Hematopoietic multipotent progenitor cell treated with erythropoietin and hydrocortisone succinate and interleukin-3 and kit ligand, for 4 days (in vitro differentiated cells): ENCODE data around the gene HSPA1A.

Experiments
- DNase-seq: peaks from one replicate; pipeline ENCODE4 v3.0.0-alpha.2; 2015

The HSPA1A gene

DNA sequence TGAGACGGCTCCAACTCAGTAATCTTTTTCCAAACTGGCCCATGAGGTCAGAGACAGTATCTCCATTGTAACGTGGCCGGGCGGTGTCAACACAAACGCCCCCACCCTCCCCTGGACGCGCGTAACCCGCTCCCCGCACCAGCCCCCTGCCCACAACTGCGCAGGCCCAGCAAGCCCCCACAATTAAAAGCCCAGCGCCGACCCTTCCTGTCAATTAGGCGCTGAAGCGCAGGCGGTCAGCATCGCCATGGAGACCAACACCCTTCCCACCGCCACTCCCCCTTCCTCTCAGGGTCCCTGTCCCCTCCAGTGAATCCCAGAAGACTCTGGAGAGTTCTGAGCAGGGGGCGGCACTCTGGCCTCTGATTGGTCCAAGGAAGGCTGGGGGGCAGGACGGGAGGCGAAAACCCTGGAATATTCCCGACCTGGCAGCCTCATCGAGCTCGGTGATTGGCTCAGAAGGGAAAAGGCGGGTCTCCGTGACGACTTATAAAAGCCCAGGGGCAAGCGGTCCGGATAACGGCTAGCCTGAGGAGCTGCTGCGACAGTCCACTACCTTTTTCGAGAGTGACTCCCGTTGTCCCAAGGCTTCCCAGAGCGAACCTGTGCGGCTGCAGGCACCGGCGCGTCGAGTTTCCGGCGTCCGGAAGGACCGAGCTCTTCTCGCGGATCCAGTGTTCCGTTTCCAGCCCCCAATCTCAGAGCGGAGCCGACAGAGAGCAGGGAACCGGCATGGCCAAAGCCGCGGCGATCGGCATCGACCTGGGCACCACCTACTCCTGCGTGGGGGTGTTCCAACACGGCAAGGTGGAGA, at the start of gene HSPA1A, which contains the start of gene HSPA1L:
Gene HSPA1A (plus strand): TSS at position 519 of the 814 bp plus-strand sequence. CDS start 214 bp downstream, at position 733.
Gene HSPA1L (minus strand): TSS at position 259 of the 814 bp plus-strand sequence. CDS start 3,311 bp downstream, outside the sequence.
- peak; percentile 96 for DNase-seq

DNA sequence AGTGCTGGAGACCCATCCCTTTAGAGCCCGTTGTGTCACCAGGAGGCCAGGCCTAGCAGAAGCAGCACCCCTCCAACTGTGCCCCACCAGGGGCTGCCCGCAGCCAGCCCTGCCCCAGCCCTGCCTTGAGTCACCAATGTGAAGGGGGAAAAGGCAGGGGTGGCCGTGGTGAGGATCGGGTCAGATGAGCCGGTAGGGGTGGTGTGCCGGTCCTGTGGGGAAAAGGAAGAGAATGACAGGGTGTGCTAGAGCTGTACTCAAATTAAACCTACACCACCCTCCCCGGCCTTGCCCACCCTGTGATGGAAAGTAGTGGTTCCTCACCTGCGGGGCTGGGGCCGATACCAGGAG, 49.8 kb upstream of the HSPA1A start:
- no peak for DNase-seq

- no peak for DNase-seq
Measured at GRCh38 chr6:31765910-31766794, 49.2 kb upstream of the HSPA1A start.

GRCh38 chr6:31767096-31767645, 48.2 kb upstream of the HSPA1A start:
- DNase-seq = no peak

- no peak for DNase-seq
Measured at GRCh38 chr6:31768363-31769257, 46.7 kb upstream of the HSPA1A start.

- peak; percentile 93 for DNase-seq
Measured at GRCh38 chr6:31769684-31770371, 45.5 kb upstream of the HSPA1A start.

GRCh38 chr6:31770860-31771259, 44.5 kb upstream of the HSPA1A start:
- DNase-seq = no peak

DNA sequence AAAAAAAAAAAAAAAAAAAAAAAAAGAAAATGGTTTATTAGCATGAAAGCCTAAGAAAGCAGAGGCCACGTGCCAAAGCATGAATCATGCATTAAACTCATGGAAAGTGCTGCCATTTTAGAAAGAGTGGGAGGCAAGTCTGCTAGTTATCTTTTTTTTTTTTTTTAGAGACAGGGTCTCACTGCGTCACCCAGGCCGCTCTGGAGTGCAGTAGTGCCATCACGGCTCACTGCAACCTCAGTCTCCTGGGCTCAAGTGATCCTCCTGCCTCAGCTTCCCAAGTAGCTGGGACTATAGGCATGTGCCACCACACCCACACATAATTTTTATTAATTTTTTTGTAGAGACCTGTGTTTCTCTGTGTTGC, 43.4 kb upstream of the HSPA1A start:
- DNase-seq = peak; percentile 46

DNA sequence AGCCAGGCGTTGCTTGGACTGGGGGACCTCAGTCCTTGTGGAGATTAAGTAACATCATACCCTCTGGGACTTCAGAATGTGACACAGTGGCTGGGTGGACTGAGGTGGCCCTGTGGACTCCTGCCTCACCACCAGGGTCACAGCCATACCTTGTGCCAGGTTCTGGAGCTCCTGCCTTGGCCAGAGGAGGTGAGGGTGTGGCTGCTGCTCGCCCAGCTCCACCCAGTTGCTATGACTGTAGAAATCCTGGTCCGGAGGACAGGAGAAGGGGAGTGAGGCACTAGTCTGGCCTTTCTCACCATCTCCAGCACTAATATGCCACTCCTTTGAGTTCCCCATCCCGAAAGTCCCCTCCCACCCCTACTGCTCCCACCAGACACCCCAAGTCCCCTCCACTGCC, 40.2 kb upstream of the HSPA1A start:
- no peak for DNase-seq

- no peak for DNase-seq
Measured at GRCh38 chr6:31775633-31776484, 39.5 kb upstream of the HSPA1A start.

GRCh38 chr6:31776485-31776988, 38.8 kb upstream of the HSPA1A start:
- peak; percentile 54 for DNase-seq

GRCh38 chr6:31776989-31777666, 38.2 kb upstream of the HSPA1A start, which contains the start of gene VWA7:
Gene VWA7, minus strand, starts transcription at chr6:31777328. Its CDS starts 549 bp downstream, at chr6:31776779.
- DNase-seq = peak; percentile 91

GRCh38 chr6:31777667-31778050, 37.7 kb upstream of the HSPA1A start:
- no peak for DNase-seq

DNA sequence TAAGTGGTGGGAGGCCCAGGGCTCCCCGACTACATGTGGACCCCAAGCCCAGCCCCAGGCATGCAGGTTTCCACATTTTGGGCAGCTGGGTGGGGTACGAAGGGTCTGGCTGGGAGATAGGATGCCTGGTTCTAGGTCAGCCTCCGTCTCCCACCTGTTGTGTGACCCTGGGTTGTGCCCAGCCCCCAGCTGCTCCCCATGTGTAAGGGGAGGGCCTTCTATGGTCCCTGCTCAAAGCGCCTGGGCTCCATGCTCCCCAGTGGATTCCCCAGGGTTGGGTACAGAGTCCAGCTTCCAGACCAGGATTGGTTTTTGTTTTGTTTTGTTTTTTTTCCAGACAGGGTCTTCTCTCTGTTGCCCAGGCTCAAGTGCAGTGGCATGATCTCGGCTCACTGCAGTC, 37.1 kb upstream of the HSPA1A start:
- no peak for DNase-seq

GRCh38 chr6:31778999-31779885, 36.1 kb upstream of the HSPA1A start:
- DNase-seq = no peak

GRCh38 chr6:31779908-31780307, 35.4 kb upstream of the HSPA1A start:
- no peak for DNase-seq

DNA sequence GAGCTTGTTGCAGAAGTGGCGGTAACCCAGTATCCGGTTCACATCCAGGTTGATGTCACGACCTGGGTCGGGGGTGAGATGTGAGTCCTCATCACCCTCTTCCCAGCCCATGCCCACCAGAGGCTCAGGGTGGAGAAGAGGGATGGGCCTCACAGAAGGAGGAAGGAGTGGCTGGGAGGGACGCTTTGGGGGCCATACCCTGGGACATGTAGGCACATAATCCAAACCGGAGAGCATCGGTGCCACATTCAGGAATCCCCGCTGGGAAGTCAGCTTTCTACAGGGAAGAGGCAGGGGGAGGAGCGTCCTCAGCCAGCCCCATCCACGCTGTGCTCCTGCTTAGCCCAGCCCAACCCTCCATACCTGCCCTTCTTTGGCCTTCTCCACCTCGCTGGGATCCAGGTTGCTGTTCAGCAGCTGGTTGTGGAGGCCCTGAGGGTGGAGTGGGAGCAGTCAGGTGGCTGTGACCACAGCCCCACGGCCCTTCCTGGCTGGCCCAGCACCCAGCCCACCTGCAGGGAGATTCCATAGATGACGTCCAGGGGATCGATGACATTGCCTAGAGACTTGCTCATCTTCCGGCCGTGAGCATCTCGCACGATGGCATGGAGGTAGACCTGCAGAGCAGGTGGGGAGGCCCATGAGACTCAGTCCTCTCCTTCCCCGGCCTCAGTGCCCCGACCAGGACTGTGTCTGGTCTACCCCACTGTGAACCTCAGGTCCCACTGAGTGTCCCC, 34.7 kb upstream of the HSPA1A start:
- DNase-seq = no peak
